NOMO-1 treated with DMSO at 0.1 percent for 48 hours (cell line): ENCODE data around the gene ITPRIPL2.

Experiments
- DNase-seq: peaks from one replicate; lab custom pipeline; 2025; ENCODE audit not compliant: unreplicated experiment; lab: John Stamatoyannopoulos, UW

ITPRIPL2 gene

DNA sequence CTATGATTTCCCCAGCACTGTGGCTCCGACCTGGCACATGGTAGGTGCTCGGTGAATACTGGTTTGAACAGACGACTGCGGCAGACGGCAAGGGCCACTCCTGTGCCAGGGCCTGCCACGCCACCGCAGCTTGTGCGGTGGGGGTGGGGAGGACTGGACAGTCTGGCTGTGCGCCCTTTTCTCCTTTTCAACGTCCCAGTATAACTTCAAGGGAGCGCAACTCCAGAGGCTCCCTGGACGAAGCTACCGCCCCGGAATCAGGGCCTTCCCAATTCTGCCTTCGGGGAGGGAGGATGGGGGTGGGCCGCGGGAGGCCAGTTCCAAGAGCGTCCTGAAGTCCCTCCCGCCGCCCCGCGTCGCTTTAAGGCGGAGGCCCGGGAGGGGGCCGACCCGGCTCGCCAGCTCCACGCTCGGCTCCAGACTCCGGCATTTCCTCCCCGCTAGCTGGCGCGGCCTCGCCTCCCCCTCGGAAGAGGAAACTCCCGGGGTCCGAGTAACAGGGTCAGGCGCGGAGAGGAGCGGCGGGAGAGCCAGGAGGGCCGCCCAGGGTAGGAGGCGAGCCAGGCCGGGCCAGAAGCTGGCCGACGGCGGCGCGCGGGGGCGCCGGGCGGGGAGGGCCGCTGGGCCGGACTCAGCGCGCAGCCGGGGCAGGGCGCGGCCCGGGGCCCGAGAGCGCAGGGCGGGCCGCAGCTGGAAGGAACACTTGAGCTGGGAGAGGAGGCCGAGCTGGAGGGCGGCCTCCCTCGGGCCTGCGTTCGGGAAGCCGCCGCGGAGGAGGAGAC, at the start of gene ITPRIPL2:
Gene ITPRIPL2 (plus strand): TSS at position 388 of the 782 bp plus-strand sequence. CDS start 498 bp downstream, outside the sequence.
- DNase-seq = peak; percentile 54

DNA sequence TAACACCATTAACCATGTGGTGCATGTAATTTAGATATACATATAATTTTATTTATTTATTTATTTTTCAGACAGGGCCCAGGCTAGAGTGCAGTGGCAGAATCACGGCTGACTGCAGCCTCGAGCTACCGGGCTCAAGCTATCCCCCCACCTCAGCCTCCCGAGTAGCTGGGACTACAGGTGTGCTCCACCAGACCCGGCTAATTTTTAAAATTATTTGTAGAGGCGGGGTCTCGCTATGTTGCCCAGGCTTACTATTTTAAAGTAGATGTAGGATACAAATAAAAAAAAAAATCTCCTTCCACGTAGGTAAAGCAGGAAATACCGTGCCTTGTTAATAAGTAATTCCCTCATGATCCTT, 46.8 kb upstream of the ITPRIPL2 start:
- DNase-seq = no peak

DNA sequence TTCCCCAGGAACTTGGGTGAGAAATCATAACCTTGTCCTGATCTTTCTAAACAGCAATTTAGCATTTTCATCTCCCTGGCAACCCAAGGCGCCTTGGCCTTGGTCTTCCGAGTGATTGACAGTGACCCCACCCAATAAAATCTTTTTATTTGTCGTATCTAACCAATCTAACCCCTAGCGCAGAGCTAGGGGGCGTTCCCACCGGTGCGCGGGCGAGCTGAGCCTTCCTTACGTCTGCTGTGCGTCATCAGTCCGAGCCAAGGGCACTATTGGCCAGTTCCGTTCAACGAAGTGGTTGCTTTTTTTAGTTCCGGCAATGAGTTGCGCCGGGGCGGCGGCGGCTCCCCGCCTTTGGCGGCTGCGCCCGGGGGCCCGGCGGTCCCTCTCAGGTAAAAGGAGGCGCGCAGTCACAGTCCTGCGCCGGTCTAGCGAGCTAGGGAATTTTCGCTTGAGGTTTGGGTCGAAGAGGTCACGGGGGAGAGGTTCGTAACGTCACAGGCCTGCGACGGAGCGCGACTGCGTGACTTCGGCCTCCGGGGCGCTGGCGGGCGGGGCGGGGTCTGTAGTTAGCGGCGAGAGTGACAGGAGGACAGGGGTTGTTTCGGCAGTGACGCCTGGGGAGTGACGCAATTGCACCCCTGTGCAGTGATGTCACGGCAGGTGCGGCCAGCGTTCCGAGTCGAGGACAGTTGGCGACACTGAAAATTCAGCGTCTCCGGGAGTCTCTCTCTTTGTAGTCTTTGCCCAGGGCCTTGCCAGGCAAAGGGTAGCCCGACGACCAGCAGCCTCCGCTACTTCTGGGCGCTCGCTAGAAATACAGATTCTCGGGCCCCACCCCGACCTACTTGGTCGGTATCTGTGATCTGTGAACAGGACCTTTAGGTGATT, 46.2 kb upstream of the ITPRIPL2 start, which contains the start of gene COQ7:
Gene COQ7 (plus strand): TSS at position 266 of the 888 bp plus-strand sequence. CDS start 51 bp downstream, at position 317.
- DNase-seq = peak; percentile 99

DNA sequence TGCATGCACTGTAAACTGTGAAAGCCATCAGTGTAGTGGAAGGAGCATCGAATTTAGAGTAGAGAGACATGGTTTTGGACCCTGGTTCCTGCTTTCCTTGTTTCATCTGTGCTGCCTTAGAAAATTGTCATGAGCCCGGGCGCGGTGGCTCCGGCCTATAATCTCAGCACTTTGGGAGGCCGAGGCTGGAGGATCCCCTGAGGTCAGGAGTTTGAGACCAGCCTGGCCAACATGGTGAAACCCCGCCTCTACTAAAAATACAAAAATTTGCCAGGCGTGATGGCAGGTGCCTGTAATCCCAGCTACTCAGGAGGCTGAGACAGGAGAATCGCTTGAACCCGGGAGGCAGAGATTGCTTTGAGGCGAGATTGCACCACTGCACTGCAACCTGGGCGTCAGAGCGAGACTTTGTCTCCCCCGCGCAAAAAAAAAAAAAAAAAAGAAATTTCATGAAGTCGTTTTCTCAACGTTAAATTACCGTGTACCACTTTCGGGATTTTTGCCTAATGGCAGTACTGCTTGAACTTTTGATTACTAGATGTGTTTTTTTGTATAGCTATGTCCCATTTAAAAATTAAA, 45.4 kb upstream of the ITPRIPL2 start:
- no peak for DNase-seq

DNA sequence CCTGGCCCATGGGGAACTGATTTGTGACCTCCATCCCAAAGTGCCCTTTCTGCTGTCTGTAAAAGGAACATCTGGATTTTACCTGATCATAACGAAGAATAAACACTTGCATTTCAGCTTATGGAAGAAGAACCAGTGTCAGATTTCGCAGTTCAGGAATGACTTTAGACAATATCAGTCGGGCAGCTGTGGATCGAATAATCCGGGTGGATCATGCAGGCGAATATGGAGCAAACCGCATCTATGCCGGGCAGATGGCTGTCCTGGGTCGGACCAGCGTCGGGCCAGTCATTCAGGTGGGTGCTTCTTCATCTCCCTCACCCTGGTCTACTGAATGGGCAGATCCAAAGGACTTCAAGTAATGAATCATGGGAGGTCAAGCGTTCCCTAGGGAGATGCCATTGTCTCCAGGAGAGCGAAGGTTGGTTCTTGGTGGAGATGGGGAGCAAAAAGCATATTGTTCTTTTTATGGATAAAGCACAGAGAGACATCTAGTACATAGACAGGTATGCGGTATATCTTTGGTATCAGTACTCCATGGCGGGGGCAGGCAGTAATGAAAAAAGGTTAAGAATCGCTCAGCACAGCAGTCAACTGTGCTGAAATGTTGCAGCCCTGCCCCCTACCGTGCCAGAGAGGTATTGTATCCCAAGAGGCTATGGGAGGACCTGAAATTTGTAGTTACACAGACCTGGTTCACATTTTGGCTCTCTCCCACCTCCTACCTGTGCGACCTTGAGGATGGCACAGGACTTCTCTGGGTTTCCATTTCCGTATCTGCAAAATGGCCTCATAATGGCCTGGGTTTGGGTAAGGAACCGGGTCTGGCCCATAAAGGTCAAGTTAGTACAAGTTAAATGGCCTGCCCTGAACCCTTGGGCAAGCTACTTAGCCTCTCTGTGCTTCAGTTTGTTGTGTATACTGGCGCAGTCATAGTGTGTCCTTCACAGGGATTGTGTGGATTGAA, 41.7 kb upstream of the ITPRIPL2 start:
- peak; percentile 62 for DNase-seq

DNA sequence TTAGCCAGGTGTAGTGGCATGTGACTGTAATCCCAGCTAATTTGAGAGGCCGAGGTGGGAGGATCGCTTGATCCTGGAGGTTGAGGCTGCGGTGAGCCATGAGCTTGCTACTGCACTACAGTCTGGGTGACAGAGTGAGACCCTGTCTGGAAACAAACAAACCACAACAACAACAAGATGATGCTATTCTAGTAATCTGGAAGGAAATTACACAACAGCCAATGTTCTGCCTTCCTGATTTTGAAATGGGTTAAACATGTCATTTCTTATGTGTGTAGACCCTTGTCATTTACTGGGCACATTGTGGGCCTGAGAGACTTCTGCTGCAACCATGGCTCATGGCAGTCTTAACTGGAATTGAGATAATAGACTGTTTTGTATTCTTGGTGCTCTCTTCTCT, 40.4 kb upstream of the ITPRIPL2 start:
- DNase-seq = peak; percentile 64

DNA sequence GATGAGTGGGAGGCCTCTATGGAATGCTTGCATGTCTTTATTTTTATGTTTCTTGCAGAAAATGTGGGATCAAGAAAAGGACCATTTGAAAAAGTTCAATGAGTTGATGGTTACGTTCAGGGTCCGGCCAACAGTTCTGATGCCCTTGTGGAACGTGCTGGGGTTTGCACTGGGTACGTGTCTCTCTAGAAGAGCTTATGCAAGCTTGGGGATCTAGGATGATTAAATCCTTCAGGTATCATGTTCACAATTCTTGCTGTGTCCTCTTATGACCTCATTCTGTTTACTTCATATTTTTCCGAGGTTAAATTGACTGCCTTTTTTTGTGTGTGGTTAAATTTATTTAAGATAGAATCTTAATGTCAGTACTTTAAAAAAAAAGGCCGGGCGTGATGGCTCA, 39.9 kb upstream of the ITPRIPL2 start:
- no peak for DNase-seq

DNA sequence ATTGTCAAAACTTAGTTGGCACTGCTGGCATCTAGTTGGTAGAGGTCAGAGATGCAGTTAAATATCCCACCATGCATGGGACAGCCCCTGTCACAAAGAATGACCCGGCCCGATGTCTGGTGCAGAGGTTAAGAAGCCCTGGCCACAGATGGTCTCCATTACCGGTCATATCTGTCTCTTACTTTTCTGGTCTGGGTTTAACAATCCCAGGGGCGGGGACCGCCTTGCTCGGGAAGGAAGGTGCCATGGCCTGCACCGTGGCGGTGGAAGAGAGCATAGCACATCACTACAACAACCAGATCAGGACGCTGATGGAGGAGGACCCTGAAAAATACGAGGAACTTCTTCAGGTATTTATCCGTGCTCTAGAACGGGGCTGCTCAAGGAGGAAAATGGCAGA, 38.3 kb upstream of the ITPRIPL2 start:
- no peak for DNase-seq

- DNase-seq = no peak
Observed at GRCh38 chr16:19077879-19078278, 35.9 kb upstream of the ITPRIPL2 start.

GRCh38 chr16:19083670-19084069, 30.1 kb upstream of the ITPRIPL2 start:
- DNase-seq = no peak

- no peak for DNase-seq
Observed at GRCh38 chr16:19084139-19084538, 29.6 kb upstream of the ITPRIPL2 start.

- DNase-seq = no peak
Observed at GRCh38 chr16:19084879-19085278, 28.9 kb upstream of the ITPRIPL2 start.

DNA sequence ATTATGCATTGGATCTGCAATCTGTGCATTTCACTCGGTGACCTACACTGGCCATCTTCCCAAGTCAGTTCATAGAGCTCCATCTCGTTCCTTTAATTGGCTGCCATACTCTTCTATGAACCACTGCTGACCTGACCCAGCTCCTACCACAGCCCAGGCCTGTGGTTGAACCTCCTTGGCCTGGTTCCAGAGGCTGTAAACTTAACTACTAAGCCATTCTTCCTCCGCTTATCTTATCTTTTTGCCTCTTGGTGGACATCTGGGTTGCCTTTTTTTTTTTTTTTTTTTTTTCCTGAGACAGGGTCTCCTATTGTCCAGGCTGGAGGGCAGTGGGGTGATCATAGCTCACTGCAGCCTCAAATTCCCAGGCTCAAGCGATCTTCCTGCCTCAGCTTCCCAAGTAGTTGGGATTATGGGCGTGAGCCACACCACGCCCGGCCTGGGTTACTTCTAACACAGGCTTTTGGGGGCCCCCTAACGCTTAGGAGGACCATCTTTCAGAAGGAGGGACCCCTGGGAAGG, 28.0 kb upstream of the ITPRIPL2 start:
- DNase-seq = peak; percentile 13

- DNase-seq = peak; percentile 97
Observed at GRCh38 chr16:19086322-19087199, 27.2 kb upstream of the ITPRIPL2 start.

DNA sequence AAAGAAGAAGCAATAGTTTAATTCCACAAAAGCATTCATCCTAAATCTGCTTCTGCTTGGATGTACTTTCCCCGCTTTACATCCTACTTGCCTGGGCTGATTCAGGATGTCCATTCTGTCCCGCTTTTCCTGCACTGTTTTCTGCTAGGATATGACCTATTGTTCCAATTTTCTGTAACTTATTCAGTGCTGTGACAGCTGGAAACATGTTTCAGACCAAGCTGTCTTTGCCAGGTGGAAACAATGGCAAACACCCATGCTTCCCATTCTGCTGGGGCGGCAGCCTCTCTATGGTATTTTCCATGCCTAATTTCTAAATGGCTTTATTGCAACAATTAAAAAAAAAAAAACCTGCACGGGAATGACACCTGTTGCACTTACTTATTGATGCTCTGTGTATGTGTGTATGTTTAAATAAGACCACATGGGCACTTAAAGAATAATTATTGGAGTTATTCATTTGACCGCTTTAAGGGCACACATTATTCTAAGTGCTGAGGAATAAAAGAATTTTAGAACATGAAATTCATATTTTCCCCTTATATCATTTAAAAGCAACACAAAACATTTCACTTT, 25.3 kb upstream of the ITPRIPL2 start:
- no peak for DNase-seq

DNA sequence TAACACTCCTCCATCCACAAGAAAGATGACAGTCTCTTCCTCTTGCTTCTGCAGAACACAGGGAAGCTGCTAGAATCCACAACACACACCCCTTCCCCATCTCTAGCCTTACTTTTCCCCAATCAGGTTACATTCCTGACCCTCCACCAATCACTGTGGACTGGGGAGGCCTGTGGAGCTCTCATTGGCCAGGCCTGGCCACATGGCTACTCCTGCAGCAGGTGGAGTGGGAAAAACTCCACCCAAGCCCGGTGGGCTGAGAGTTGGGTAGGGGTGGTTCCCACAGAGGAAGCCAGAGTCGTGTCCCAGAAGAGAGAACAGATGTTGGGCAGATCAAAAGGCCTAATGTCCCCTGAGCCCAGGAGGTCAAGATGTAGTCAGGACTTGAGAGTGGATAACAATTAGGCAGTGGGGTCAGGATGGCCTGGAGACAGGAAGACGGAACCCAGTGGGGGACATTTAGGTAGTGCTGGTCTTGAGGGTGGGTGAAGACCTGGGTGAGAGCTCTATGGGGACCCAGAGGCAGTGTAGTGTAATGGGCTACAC, 24.3 kb upstream of the ITPRIPL2 start:
- DNase-seq = no peak

DNA sequence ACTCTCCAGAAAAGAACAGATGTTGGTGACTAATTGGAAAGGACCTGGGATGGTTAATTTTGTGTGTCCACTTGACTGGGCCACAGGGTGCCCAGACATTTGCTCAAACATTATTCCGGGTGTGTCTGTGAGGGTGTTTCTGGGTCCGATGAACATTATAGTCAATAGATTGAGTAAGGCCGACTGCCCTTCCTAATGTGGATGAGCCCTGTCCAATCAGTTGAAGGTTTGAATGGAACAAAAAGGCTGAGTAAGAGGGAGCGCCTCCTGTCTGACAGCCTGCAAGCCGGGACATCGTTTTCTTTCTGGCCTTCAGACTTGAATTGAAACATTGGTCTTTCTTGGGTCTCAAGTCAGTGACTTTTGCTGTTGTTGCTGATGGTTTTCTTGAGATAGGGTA, 22.8 kb upstream of the ITPRIPL2 start:
- no peak for DNase-seq

DNA sequence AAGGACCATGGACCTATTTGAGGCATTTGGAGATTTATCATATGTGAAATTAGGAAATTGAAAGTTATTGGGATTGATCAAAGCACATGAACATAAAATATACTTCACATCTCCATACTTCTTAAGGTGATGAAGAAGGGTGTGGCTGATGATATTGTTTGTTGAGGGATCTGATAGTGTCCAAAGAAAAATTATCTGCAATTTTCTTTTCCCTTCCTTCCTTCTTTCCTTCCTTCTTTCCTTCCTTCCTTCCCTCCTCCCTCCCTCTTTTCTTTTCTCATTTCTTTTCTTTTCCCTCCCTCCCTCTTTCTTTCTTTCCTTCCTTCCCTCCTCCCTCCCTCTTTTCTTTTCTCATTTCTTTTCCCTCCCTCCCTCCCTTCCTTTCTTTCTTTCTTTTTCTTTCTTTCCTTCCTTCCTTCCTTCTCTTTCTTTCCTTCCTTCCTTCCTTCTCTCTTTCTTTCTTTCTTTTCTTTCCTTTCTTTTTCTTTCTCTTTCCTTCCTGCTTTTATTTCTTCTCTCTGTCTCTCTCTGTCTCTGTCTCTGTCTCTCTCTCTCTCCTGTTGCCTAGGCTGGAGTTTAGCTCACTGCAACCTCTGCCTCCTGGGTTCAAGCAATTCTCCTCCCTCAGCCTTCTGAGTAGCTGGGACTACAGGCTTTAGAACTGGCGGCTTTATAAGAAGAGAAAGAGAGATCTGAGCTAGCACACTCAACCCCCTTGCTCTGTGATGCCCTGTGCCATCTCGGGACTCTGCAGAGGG, 20.9 kb upstream of the ITPRIPL2 start:
- no peak for DNase-seq
